Measurements from ENCODE around the gene COL4A3. TPM values are rescaled to one million over a fixed set of nuclear protein-coding genes. Genes with fewer than 3 reads are reported as not detected.

The COL4A3 gene
- total RNA-seq, 2 donors from 2014 or later = 29.6 to 36.7 TPM

DNA sequence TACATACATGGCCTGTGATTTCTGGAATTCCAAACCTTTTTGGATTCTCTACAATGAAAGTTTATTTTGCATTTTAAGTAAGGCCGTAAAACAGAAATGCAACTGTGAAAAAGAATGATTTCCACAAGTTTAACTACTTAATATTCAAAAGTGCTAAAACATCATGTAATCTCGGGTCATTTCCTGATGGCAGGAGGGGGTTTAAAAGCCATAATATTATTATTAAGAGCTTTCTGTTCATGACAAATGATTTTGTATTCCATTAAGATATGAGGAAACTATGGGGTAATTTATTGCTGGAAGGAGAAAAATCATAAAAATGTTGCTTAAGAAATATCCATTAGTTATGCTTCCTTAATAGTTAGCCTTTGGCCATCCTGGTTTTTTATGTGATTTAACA, 65.7 kb downstream of the COL4A3 start:
- H3K36me3 ChIP-seq = no peaks in the 10 kb centered on the region
- H3K4me1 ChIP-seq (ENCODE audit: control insufficient read depth in 1 of 2, low read depth in 2 of 2) = peaks cover 3 to 9% of the 10 kb centered on the region in 2 donors
- TF ChIP-seq CTCF (IDR thresholded peaks at IDR 0.05) = no peak
- no peaks in the 10 kb centered on the region for H3K9me3 ChIP-seq
- no peak for ATAC-seq (ENCODE audit: insufficient number of reproducible peaks, low FRiP score, low read depth)
- no peak for DNase-seq (ENCODE audit: low spot score)
- no peak overlapping the region for H3K27ac ChIP-seq
- H3K27me3 ChIP-seq (replicated peaks; ENCODE audit: insufficient read depth) = no peaks in the 10 kb centered on the region
- H3K4me3 ChIP-seq = no peak overlapping the region

DNA sequence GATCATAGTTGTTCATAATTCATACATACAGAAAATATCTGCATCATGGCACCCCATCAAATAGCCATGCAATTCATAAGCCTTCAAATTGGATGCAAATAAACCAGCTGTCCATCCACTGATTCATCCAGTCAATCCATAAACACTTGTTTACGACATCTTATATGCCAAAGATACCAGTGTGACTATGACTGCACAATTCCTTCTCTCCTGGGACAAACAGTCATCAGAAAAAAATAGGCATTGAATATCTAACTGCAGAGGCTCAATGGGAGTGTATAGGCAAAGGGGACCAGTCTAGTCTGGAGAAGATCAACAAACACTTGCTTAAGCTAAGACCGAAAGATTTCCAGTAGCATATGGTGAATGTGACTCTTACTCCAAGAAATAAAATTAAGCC, 70.0 kb downstream of the COL4A3 start:
- Histone ChIP-seq H3K27me3 (replicated peaks; ENCODE audit: insufficient read depth) (no peaks in the 10 kb centered on the region), H3K4me1 (ENCODE audit: control insufficient read depth in 1 of 2, low read depth in 2 of 2) (peaks cover 0 to 6% of the 10 kb centered on the region in 2 donors), H3K4me3 (no peak overlapping the region), H3K36me3 (no peaks in the 10 kb centered on the region), H3K9me3 (no peaks in the 10 kb centered on the region), H3K27ac (no peak overlapping the region)
- DNase-seq (ENCODE audit: low spot score) = no peak
- ATAC-seq (ENCODE audit: insufficient number of reproducible peaks, low FRiP score, low read depth) = no peak
- no peak for TF ChIP-seq CTCF (IDR thresholded peaks at IDR 0.05)

GRCh38 chr2:227237786-227238185, 73.4 kb downstream of the COL4A3 start:
- Histone ChIP-seq H3K27me3 (replicated peaks; ENCODE audit: insufficient read depth) (no peaks in the 10 kb centered on the region), H3K9me3 (no peaks in the 10 kb centered on the region), H3K4me1 (ENCODE audit: control insufficient read depth in 1 of 2, low read depth in 2 of 2) (peaks cover 0 to 6% of the 10 kb centered on the region in 2 donors), H3K36me3 (no peaks in the 10 kb centered on the region), H3K4me3 (no peak overlapping the region), H3K27ac (no peak overlapping the region)
- DNase-seq (ENCODE audit: low spot score) (no peak), ATAC-seq (ENCODE audit: insufficient number of reproducible peaks, low FRiP score, low read depth) (no peak)
- no peak for TF ChIP-seq CTCF (IDR thresholded peaks at IDR 0.05)

DNA sequence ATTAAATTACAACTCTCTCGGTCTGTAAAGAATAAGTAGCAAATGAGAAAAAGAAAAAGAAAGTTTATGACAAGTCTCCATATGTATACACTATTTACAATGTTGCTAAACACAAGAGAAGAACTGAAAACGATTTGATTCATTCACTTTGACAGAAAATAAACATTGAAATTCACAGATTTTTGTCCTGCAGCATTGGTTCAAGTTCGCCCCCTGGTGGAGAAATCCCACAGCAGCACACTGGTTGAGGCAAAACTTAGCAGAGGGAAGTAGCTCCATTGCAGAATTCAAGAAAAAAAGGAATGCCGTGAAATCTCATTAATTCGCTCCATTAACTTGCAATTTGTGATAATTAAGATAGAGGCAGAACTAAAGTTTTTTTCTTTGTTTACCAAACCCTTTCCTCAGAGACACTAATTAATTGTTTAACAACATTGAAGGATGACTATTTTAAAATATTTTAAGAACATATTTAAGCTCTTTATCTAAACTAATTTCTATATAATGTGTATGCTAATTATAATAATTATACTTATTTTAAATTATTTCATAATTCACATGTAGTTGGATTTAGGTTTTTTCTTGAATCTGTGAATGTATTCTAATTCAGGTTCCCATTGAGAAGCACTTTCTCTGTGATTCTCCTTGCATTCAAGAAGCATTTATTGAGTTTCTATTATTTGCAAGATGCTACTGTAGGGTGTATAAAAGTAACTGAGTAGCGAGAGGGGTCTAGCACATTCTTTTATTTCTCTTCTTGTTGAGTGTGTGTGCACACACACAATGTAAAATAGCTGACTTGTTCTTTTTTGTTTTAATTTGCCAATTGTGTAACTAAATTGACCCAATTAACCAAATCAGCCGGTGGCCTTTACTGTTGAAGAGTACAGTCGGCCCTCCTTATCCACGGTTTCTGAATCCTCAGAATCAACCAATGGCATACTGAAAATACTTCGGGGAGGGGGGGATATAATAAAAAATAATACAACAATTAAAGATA, 74.1 kb downstream of the COL4A3 start:
- Histone ChIP-seq H3K27ac (no peak overlapping the region), H3K4me3 (no peak overlapping the region), H3K27me3 (replicated peaks; ENCODE audit: insufficient read depth) (no peaks in the 10 kb centered on the region), H3K9me3 (no peaks in the 10 kb centered on the region), H3K4me1 (ENCODE audit: control insufficient read depth in 1 of 2, low read depth in 2 of 2) (peaks cover 0 to 6% of the 10 kb centered on the region in 2 donors), H3K36me3 (no peaks in the 10 kb centered on the region)
- DNase-seq (ENCODE audit: low spot score) = peak; percentile 3
- TF ChIP-seq CTCF (IDR thresholded peaks at IDR 0.05) = peak; percentile 93
- ATAC-seq (ENCODE audit: insufficient number of reproducible peaks, low FRiP score, low read depth) = no peak

DNA sequence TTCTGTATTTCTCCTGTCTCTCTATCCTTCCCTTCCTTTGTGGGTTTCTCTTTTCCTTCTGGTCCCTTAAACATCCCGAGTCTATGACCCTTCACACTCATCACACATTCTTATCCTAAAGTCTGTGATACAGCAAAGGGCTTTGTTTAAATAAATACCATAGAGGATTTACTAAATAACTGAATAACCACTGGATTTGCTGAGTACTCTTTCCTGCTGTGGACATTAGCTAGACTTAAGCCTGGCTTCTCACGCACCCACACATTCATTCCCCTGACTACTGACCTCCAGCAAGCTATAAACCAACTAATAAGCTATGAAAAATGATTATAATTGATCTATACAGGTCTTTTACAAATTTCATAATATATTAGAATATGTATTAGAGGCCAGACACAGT, 76.6 kb downstream of the COL4A3 start:
- no peak for TF ChIP-seq CTCF (IDR thresholded peaks at IDR 0.05)
- Histone ChIP-seq H3K27me3 (replicated peaks; ENCODE audit: insufficient read depth) (no peaks in the 10 kb centered on the region), H3K4me1 (ENCODE audit: control insufficient read depth in 1 of 2, low read depth in 2 of 2) (peaks cover 0 to 6% of the 10 kb centered on the region in 2 donors), H3K27ac (no peak overlapping the region), H3K36me3 (no peaks in the 10 kb centered on the region), H3K4me3 (no peak overlapping the region), H3K9me3 (no peaks in the 10 kb centered on the region)
- ATAC-seq (ENCODE audit: insufficient number of reproducible peaks, low FRiP score, low read depth) (no peak), DNase-seq (ENCODE audit: low spot score) (no peak)

Data from thoracic aorta (tissue), 2 donors.